Endothelial cell of umbilical vein (primary cell): ENCODE results near the gene GP9. TPM values are rescaled to one million over a fixed set of nuclear protein-coding genes. Genes with fewer than 3 reads are reported as not detected.
A peak's percentile ranks its signal among the peaks of the same experiment; 100 is the strongest.

ENCODE experiments used
- BruUV-seq: library from RNA; stranded (reverse); fragments of 400-500 nt; replicated peaks from 2 replicates; lab custom pipeline; 2021; lab: Mats Ljungman, UMichigan
- CTCF ChIA-PET: fragments of 300-600, 350-600 bp; sonication (Branson Sonifier 250); formaldehyde crosslinking; loops from one replicate; lab custom pipeline; 2021; ENCODE audit warnings: antibody characterized with exemption, inconsistent platforms; lab: Charles Lee
- POLR2A ChIA-PET: fragments of 300-600, 350-600 bp; sonication (Branson Sonifier 250); formaldehyde crosslinking; loops from one replicate; lab custom pipeline; 2021; ENCODE audit warnings: antibody characterized with exemption, inconsistent platforms; lab: Charles Lee
- DNase-seq: peaks from one replicate; pipeline ENCODE4 v3.0.0-alpha.2; 2011; ENCODE audit warnings: low read depth, low spot score
- FAIRE-seq: peaks from 2 replicates; lab custom pipeline; 2011; peaks lifted over from hg19 to GRCh38; lab: Jason Lieb, UNC
- H2AFZ ChIP-seq: 2 replicates; pipeline ENCODE4 v1.6.0; 2012; ENCODE audit warnings: low read depth, low read length, control low read depth, inconsistent platforms
- H3K27ac ChIP-seq: 2 replicates; pipeline ENCODE4 v1.5.1; 2011; ENCODE audit warnings: low read depth, mild to moderate bottlenecking, control low read depth, low read length, moderate library complexity; ENCODE audit not compliant: insufficient read depth
- H3K27me3 ChIP-seq, 2 experiments: 2 replicates each; pipeline versions ENCODE4 v1.6.0 to v1.6.1; 2011; ENCODE audit warnings: low read length in 2 of 2, mixed read lengths in 1 of 2; ENCODE audit not compliant: control insufficient read depth in 2 of 2, insufficient read depth in 2 of 2
- H3K36me3 ChIP-seq, 2 experiments: 2 replicates in 1 of 2; 3 replicates in 1 of 2; pipeline ENCODE4 v1.5.1; 2011; ENCODE audit warnings: low read length in 2 of 2, mild to moderate bottlenecking in 1 of 2, moderate library complexity in 1 of 2; ENCODE audit not compliant: control insufficient read depth in 2 of 2, insufficient read depth in 2 of 2; ENCODE audit errors: extremely low read depth in 1 of 2
- H3K4me1 ChIP-seq: 3 replicates; pipeline ENCODE4 v1.5.1; 2011; ENCODE audit warnings: mild to moderate bottlenecking, low read length; ENCODE audit not compliant: control insufficient read depth, insufficient read depth; ENCODE audit errors: extremely low read depth
- H3K4me2 ChIP-seq: 2 replicates; pipeline ENCODE4 v1.6.1; 2011; ENCODE audit warnings: low read length, control low read depth, mixed read lengths; ENCODE audit not compliant: insufficient read depth
- H3K4me3 ChIP-seq, 3 experiments: fragments of 200-600 bp in 1 of 3; sonication (generic), shearing (Covaris generic) in 1 of 3; replicated peaks in 1 of 3; 2 replicates each; pipeline ENCODE4 v1.5.1; 2011 to 2016; ENCODE audit warnings: control low read depth in 3 of 3, low read length in 3 of 3, mild to moderate bottlenecking in 2 of 3, inconsistent platforms in 1 of 3, low read depth in 1 of 3, moderate library complexity in 1 of 3; ENCODE audit not compliant: insufficient read depth in 1 of 3
- H3K79me2 ChIP-seq: 2 replicates; pipeline ENCODE4 v1.6.0; 2012; ENCODE audit warnings: low read length, inconsistent platforms; ENCODE audit not compliant: control insufficient read depth, insufficient read depth
- H3K9ac ChIP-seq: replicated peaks from 2 replicates; pipeline ENCODE3; 2011; ENCODE audit warnings: low read length, control low read depth; ENCODE audit not compliant: insufficient read depth; ENCODE audit errors: extremely low read depth
- H3K9me1 ChIP-seq: replicated peaks from 3 replicates; pipeline ENCODE4 v1.6.0; 2011; ENCODE audit warnings: mild to moderate bottlenecking, low read length; ENCODE audit not compliant: control insufficient read depth, insufficient read depth; ENCODE audit errors: extremely low read depth
- H3K9me3 ChIP-seq: replicated peaks from 2 replicates; pipeline ENCODE4 v1.5.1; 2012; ENCODE audit warnings: low read length, inconsistent platforms; ENCODE audit not compliant: control insufficient read depth, insufficient read depth
- H4K20me1 ChIP-seq: replicated peaks from 2 replicates; pipeline ENCODE3; 2011; ENCODE audit warnings: mild to moderate bottlenecking, low read length; ENCODE audit not compliant: control insufficient read depth, insufficient read depth; ENCODE audit errors: extremely low read depth
- CTCF ChIP-seq, 2 donors: IDR thresholded peaks; 1 replicate in 1 of 2; 2 replicates in 1 of 2; pipeline ENCODE4 v1.5.1; 2011; ENCODE audit warnings: low read length in 2 of 2, mild to moderate bottlenecking in 2 of 2, moderate library complexity in 2 of 2, control low read depth in 1 of 2, inconsistent platforms in 1 of 2, low read depth in 1 of 2; ENCODE audit not compliant: insufficient read depth in 1 of 2; ENCODE audit errors: extremely low read depth in 1 of 2
- EZH2 ChIP-seq: IDR thresholded peaks from 2 replicates; pipeline ENCODE4 v1.6.1; 2012; ENCODE audit warnings: borderline replicate concordance, low read depth, mild to moderate bottlenecking, moderate library complexity, low read length, inconsistent platforms; ENCODE audit not compliant: severe bottlenecking
- FOS ChIP-seq: IDR thresholded peaks from 2 replicates; pipeline ENCODE4 v1.6.1; 2011; ENCODE audit warnings: mild to moderate bottlenecking, low read length, moderate library complexity, borderline replicate concordance; ENCODE audit not compliant: insufficient read depth
- GATA2 ChIP-seq: IDR thresholded peaks from 2 replicates; pipeline ENCODE4 v1.7.0; 2011; ENCODE audit warnings: low read depth, mild to moderate bottlenecking, moderate library complexity, mixed read lengths, low read length; ENCODE audit not compliant: insufficient read length, insufficient read depth
- MAX ChIP-seq: IDR thresholded peaks from 2 replicates; pipeline ENCODE4 v1.6.1; 2011; ENCODE audit not compliant: insufficient read depth, insufficient read length
- MYC ChIP-seq: IDR thresholded peaks from one replicate; pipeline ENCODE4 v1.6.1; 2011; ENCODE audit warnings: mild to moderate bottlenecking, low read depth, low read length
- dilution Hi-C: fragments of 300-500 bp; cut with MboI; formaldehyde crosslinking; loops from one replicate; pipeline ENCODE4 v1.15.0; 2019; ENCODE audit warnings: low sequenced_read_pairs; ENCODE audit not compliant: extremely low pct_ligation_motif_present
- intact Hi-C: fragments of 100-400 bp; cut with micrococcal nuclease; formaldehyde crosslinking; loops from one replicate; pipeline ENCODE4 v1.10.0; 2022
- polyA plus RNA-seq, 4 experiments: library from polyadenylated mRNA; depleted of rRNA in 3 of 4; stranded (reverse) in 3 of 4; unstranded in 1 of 4; fragments of >200 nt; gene quantifications; 2 replicates each; pipeline versions ENCODE4 v1.2.1 to v1.2.3, GENCODE V29; 2011 to 2012; ENCODE audit warnings: missing spikeins in 1 of 4
- total RNA-seq: library from RNA; stranded (reverse); gene quantifications from 2 replicates; pipeline ENCODE4 v1.2.3, GENCODE V29; 2021

GP9 gene
- total and polyA plus RNA-seq, 2 donors (not counting 3 experiments of a cell fraction or from before 2014, with no cell fraction given), result not detected

GRCh38 chr3:129023909-129024308, 36.7 kb upstream of the GP9 start:
- H4K20me1 ChIP-seq, result no peaks in the 10 kb centered on the region
- FAIRE-seq, result peak; percentile 65
- intact Hi-C loops, result loop anchor here (1.0 kb wide), 1 partner anchor 222 kb away; no protein-coding TSS in a partner anchor
- CTCF ChIA-PET, result interaction anchor here (0.8 to 2.0 kb wide), 4 partner anchors 28 to 54 kb away, joined by 3 to 6 read pairs (median 5); partner anchors contain the start of gene CFAP92
- peaks cover 10% of the 10 kb centered on the region for H3K4me1 ChIP-seq
- H3K9ac ChIP-seq, result no peak overlapping the region
- no peaks in the 10 kb centered on the region for H3K9me3 ChIP-seq
- no peaks in the 10 kb centered on the region for H3K36me3 ChIP-seq
- H3K27me3 ChIP-seq, result no peaks in the 10 kb centered on the region
- H3K27ac ChIP-seq, result no peak overlapping the region
- dilution Hi-C loops, result no loop called here
- peak; percentile 52 for DNase-seq
- H3K4me3 ChIP-seq, result no peak overlapping the region
- POLR2A ChIA-PET, result no interaction called here
- no peak overlapping the region for H2AFZ ChIP-seq
- no peaks in the 10 kb centered on the region for H3K79me2 ChIP-seq
- no TSS peak for BruUV-seq
- H3K4me2 ChIP-seq, result no peak overlapping the region
- TF ChIP-seq EZH2 (no peak), GATA2 (no peak), MAX (no peak), FOS (no peak), MYC (no peak), CTCF (IDR thresholded peaks at IDR 0.05; ENCODE audit: extremely low read depth in 1 of 2, insufficient read depth in 1 of 2, low read depth in 1 of 2, low read length in 2 of 2) (peak; percentile 17 to 47)
- no peaks in the 10 kb centered on the region for H3K9me1 ChIP-seq
